Measurements from ENCODE around the gene IL1RAPL1.

Gene IL1RAPL1

DNA sequence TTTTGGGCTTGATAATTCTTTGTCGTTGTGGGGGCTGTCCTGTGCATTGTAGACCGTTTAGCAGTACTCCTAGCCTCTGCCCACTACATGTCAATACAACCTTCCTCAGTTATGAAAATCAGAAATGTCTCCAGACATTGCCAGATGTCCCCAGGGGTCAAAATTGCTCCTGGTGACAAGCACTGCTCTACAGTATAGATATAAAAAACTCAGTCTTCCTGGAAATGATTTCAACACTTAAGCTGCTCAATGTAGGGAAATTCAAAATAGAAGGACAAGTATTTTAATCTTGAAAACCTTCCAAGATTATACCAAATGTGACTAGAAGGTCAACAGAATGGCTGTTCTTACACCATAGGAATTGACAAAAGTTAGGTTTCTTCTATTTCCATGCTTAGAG is 1339.4 kb downstream of the IL1RAPL1 start:
- no peak for DNase-seq

DNA sequence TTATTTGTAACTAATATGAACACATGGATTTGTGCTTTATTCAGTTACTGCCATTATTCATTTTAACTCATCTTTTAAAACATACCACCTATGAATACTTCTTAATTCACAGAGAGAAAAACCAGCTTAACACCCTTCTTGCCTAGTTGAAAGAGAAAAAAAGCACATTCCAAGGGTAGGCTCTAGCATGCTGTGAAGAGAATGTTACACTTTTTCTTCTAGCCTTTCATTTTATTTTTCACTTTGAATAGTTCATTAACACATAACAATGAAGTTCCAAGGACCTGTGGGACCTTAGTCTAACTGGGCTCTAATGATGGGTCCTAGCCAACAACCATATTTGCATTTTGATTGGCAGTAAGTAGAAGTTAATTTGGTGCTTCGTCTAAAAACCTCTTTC is 1348.2 kb downstream of the IL1RAPL1 start:
- DNase-seq: no peak

- no peak for DNase-seq
These were observed 1353.5 kb downstream of the IL1RAPL1 start for GRCh38 chrX:29940750-29941149.

DNA sequence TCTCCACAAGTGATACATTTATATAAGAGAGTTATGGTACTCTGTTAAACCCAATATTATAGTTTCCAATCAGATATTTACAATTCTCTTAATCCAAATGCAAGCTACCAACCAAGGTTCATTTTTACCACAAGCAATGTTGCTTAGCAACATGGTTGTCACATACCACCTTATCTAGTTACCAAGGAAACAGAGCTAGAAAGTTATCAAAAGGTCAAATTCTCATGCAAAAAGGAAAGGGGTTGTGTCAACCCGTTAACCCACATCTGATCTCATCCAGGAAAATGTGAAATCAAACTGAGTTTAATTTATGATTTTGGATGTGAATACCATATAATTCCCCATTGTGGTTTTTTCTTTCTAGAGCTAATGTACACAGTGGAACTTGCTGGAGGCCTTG is 1354.0 kb downstream of the IL1RAPL1 start:
- no peak for DNase-seq

GRCh38 chrX:29947225-29947624 is 1360.0 kb downstream of the IL1RAPL1 start:
- DNase-seq: no peak

GRCh38 chrX:29948653-29949052 is 1361.4 kb downstream of the IL1RAPL1 start:
- no peak for DNase-seq

GRCh38 chrX:29952016-29952415 is 1364.8 kb downstream of the IL1RAPL1 start:
- no peak for DNase-seq

- DNase-seq: no peak
These were observed 1374.8 kb downstream of the IL1RAPL1 start for GRCh38 chrX:29962061-29962460.

GRCh38 chrX:29965634-29966033 is 1378.4 kb downstream of the IL1RAPL1 start:
- DNase-seq: no peak

GRCh38 chrX:29992083-29992482 is 1404.8 kb downstream of the IL1RAPL1 start:
- no peak for DNase-seq

DNA sequence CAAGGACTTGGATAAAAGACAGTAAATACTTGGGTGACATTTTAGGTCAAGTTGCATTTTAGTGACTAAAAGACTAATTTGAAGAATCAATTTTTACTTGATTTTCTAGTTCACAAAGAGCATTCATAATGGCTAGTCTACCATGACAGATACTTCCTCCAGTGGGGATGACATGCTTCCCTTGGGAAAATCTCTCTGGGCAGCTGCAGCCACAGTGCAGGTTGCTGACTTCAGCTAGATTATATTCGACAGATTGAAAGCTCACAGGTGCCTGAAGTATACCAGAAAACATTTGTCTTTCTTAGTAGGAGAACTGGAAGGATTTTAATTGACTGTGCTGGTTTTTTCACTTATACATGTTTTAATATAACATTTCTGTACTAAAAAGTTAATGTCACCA is 1418.6 kb downstream of the IL1RAPL1 start:
- DNase-seq: no peak
